ENCODE data around the gene GAL3ST1.

- TF ChIP-seq POLR2A (IDR thresholded peaks at IDR 0.05; ENCODE audit: borderline replicate concordance, extremely low read depth, insufficient read depth, insufficient read length) (no peak), REST (IDR thresholded peaks at IDR 0.05; ENCODE audit: low read depth) (no peak), EZH2phosphoT487 (IDR thresholded peaks at IDR 0.05; ENCODE audit: borderline replicate concordance) (no peak), MAX (IDR thresholded peaks at IDR 0.05) (no peak), SIN3A (IDR thresholded peaks at IDR 0.05; ENCODE audit: low read depth) (no peak), POLR2AphosphoS5 (IDR thresholded peaks at IDR 0.05; ENCODE audit: low read depth, low read length) (no peak)
Measured at GRCh38 chr22:30610299-30610698, 35.8 kb upstream of the GAL3ST1 start.
